Measurements from ENCODE around the gene WDR48.

DNA sequence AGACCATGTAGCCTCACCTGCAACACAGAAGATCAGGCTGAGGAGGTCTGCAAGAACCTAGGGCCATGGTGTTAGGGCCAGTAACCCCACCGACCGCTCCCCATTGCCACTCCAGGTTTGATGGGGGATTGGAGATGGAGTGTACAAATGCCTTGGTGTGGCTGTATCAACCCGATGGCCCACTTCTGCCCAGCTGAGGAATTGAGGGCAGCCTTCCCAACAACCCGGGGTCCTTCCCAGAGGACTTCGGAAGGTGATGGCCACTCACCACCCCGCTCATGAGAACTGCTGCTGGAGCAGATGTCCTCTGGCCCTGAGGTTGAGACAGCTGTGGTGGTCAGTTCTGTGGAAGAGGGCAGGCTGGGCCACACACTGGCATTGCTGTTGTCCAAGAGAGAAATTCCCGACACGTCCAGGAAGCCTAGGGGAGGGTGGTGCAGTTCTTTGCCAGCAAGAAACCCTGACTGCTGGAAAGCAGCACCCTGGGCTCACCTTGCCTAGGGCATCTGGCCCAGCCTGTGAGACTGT, 46.7 kb downstream of the WDR48 start:
- TF ChIP-seq CTCF (conservative IDR thresholded peaks at IDR 0.05; ENCODE audit: low read depth, low read length): no peak
- TF ChIP-seq EZH2 (IDR thresholded peaks at IDR 0.05; ENCODE audit: borderline replicate concordance, low read depth, low read length, poor library complexity, severe bottlenecking): no peak
